CD4-positive, alpha-beta T cell treated with Interleukin-10 for 1 hour (primary cell): Measurements from ENCODE around the gene DLEC1.
"Not testable (repeated sequence)": the region's sequence is repeated elsewhere in the genome, so short reads cannot be mapped to it uniquely, and the experiment has no call there.

Experiments
- DNase-seq: peaks from one replicate; pipeline ENCODE4 v3.0.0-alpha.2; 2020

The DLEC1 gene

DNA sequence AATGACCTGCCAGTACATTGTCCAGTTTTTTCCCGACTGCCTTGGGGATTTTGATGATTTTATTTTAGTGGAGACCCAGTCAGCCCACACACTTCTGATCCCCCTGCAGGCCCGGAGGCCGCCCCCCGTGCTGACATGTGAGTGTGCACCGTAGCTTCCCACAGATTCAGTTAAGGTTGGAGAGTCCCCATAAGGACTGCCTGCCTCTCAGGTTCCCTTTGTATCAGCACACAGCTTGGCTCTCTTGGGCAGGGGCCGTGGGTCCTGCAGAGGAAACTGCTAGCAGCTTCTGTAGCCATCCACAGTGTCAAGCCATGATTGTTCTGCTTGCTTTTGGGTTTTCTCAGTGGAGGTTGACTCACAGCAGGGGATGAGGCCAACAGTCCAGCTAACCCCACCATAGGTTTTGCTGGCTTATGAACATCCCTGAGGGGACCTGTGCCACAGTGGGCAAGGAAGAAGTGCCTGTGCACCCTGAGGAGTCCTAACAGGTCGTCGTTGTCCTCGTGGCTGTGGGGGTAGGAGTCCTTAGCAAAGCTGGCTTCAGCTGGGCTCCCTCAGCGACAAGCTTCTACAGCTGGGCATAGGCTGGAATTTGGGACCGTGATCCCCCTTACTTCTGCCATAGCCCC is 46.4 kb downstream of the DLEC1 start:
- no peak for DNase-seq

DNA sequence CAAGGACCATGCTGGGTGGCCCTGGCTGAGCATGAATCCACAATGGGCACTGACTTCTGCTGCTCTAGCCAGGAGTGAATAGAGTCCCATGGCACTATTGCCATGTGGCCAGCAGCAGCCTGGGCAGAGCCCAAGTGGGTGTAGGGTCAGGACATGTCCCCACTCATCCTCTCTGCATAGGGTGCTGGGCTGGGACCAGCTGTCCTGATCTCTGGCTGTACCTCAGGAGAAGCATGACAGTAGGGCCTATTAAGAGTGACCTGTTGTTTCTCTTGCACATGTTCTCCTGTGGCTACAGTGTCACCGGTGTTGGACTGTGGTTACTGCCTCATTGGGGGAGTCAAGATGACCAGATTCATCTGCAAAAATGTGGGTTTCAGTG is 46.9 kb downstream of the DLEC1 start:
- no peak for DNase-seq

DNA sequence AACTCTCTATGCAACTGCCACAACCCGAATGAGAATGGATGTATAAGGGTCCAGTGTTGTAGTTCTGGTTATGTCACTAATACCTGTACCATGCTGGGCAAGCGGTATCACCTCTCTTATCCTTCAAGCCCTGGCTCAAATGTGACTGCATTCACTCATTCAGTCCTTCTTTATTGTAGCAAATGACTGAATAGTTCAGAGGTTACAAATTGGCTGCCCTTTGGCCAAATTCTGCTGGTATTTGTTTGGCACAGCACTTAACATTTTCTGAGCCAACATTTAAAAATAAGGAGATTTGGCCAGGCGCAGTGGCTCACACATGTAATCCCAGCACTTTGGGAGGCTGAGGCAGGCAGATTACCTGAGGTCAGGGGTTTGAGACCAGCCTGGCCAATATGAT is 47.5 kb downstream of the DLEC1 start:
- no peak for DNase-seq

DNA sequence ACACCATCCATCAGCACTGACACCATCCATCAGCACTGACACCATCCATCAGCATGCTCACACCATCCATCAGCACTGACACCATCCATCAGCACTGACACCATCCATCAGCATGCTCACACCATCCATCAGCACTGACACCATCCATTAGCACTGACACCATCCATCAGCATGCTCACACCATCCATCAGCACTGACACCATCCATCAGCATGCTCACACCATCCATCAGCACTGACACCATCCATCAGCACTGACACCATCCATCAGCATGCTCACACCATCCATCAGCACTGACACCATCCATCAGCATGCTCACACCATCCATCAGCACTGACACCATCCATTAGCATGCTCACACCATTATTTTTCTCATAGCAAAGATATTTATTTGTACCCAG is 48.3 kb downstream of the DLEC1 start:
- DNase-seq = not testable (repeated sequence)

DNA sequence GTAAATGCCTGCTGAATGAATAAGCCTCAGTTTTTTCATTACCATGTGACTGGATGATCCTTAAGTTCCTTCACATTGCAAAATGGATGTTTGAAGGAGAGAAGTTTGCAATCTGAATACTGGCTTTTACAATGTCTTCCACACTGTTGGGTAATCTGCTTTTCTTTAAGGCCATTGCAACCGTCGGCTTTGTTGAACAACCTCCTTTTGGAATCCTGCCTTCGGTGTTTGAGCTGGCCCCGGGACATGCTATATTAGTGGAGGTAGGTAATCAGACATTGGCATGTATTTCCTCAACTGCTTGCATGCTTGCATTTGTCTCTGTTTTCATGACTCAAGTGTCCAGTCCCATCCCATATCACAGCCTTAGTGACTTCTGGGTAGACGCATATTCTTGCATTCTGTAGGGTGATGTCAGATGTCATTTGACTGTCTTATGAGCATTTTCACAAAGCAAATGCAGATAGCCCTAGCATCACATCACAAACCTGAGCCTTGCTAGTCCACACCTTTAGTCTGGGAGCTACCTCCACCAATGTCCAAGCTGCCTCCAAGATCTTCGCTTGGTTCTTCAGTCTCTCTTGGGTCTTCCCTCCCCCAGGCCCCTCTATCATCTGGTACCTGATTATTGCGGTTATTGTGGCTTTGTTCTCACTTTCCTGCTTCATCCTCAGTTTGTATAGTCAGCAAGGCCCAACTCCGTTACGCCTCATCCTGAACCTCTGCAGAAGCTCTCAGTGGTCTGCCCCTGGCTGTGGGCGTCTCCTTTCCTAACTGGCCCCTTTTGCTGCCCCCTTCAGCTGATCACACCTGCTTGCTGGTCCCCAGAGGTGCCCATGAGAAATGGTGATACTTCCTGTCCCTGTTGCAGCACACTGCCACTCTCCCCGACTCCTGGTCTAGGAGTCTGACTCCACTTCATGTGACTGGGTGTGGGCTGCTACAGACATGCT is 49.4 kb downstream of the DLEC1 start:
- DNase-seq = no peak

DNA sequence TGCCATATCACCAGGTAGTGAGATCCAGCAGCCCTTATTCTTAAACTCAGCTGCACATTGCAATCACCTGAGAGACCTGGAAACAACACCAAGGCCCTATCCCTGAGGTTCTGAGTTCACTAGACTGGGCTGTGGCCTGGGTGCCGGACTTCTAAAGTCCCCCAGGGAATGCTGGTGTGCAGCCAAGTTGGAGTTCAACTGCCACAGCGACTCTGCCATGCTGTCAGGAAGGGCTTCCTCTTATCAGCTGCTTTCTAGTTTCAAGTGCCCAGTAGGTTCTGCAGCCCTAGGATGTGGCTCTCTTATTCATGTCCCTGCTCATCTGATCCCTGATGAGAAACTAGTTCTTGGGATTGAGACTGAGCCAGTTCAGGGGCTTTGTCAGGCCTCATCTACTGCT is 50.2 kb downstream of the DLEC1 start:
- DNase-seq = no peak

DNA sequence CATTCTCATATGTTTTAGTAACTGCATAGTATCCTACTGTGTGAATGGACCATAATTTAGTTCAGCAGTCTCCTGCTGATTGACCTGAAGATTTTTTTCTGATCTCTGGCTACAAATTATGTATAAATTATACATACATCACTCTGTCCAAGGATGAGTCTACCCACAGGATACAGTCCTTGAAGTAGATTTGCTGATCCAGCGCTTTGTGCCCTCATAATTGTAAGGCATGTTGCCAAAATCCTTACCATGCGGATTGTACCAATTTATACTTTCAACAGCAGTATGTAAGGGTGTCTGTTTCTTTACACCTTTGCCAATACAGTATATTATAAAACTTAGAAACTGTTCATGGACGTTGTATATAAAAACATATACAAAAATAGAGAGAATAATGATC is 51.4 kb downstream of the DLEC1 start:
- no peak for DNase-seq

DNA sequence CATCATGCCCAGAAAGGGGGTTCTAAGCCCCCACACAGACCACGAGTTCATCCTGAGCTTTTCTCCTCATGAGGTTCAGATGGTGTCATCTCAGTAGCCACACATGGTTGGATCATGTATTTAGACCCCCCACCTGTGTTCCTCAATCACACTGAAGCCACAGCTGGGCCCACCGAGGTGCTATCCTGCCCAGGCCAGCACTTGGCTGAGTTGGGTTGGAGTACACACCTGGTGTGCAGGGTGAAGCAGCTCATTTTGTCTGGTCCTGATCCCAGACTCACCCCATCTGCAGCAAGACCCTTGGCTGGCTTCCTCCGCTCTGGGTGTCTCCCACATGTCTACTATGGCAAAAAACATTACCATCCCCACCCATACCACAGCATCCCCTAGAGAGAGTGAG is 56.0 kb downstream of the DLEC1 start:
- DNase-seq = no peak

DNA sequence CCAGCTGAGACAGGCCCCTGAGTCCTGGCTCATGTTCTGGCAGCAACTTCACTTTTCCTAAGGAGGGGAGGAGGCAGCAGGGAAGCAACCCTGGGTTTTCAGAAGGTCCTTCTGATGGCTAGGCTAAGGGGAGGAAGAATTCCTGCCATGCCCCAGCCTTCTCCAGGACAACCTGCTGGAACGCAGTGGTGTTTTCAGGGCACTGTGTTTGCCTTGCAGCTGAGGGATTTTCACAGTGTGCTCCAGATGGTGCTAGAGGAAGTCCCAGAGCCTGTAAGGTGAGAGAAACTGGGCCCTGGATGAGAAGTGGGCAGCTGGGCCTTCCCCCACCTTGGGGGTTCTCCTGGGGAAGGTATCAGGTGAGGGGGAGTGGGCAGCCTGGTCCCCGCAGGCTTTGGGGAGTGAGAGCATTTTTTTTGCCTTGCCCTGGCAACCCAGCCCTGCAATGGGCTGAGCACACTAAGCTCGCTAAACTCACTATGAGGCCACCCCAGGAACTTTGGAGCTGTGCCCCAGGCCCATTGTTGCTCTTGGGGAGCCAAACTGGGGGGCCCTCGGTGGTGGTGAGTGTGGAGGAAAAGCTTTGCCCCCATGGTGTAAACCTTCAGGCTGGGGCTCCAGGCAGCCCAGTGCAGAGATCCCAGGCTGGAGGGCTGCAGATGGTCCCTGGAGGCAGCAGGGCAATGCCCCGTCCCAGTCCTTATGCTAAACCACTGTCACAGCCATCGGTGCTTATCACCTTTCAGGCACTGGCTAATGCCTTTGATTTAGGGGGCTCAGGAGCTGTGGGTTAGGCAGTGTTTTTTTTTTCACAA is 56.9 kb downstream of the DLEC1 start:
- DNase-seq = no peak

DNA sequence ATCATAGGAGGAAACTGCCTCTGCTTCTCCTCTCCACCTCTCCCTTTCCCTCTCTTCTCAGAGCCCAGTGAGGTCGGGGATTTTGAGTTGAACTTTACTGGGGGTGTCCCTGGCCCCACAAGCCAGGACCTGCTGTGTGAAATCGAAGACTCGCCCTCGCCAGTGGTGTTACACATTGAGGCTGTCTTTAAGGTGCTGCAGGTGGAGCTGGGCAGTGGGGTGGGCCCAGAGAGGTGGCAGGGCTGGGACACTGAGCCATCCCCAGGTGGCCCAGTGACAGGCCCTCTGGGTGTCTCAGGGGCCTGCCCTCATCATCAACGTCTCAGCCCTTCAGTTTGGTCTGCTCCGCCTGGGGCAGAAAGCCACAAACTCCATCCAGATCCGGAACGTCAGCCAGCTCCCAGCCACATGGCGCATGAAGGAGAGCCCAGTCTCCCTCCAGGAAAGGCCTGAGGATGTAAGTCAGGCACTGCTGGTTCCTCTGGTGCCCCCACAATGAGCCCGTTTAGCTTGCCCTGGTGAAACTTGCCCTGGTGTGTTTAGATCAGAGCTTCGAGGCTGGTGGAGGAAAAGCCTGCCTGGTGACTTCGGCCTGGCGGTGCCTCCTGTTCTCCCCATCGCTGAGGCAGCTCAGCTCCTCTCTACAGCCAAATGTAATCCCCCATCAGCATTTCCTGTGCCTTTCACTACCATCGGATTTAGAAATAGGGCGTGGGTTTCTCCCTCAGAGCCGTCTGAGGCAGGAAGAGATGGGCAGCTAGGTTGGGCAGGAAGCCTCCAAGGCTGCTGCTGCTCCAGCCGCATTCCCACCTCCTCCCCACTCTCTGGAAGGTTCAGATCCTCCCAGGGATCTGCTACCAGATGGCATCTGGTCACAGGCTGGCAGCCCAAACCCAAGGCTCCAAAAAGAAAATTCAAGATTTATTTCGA is 58.7 kb downstream of the DLEC1 start:
- DNase-seq = no peak

DNA sequence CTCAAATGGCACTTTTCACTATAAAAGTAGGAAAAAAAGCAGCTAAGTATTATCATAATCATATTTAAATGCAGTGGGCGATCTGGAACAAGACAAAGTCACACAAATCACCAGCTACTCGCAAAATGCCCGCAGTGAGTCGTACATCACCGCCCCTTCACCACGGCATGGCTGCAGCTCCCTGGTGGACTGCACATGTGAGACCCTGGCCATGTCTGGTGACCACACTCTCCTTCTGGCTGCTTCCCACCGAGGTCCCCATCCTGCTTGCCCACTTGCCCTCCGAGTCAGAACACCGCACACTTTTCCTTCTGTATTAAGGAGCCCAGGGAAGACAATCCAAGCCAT is 59.3 kb downstream of the DLEC1 start:
- DNase-seq = no peak

DNA sequence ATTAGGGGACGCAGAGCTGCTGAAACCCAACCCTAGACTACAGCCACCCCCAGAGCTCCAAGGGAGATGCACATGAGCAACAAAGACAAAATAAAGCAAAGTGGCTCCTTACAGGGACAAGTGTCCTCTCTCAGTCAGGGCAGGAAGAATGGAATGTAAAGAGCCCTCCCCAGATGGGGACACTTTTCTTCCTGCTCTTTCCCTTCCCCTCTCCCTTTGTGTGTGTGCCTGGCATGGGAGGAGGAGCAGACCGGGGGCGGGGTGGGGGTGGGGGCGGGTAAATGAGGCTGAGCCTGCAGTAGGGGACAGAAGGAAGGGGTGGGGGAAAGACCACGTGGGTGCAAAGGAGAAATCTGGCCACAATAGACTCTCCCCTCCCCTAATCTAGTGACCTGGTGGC is 60.5 kb downstream of the DLEC1 start:
- DNase-seq = no peak

DNA sequence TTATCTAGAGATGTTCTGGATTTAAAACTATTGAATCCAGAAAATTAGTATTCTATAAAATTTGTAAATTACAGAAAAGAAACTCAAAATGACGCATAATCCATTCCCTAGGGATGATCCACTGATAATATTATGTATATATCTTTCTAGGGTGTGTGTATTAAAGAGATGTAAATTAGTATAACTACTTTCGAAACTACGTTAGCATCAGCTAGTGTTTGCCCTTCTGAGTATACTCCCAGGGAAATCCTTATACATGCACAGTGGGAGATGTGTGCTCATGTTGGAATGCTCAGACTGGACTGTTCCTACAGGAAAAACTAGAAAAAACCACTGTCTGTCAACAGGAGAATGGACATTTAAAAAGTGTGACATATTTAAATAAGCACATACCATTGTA is 61.5 kb downstream of the DLEC1 start:
- DNase-seq = no peak

DNA sequence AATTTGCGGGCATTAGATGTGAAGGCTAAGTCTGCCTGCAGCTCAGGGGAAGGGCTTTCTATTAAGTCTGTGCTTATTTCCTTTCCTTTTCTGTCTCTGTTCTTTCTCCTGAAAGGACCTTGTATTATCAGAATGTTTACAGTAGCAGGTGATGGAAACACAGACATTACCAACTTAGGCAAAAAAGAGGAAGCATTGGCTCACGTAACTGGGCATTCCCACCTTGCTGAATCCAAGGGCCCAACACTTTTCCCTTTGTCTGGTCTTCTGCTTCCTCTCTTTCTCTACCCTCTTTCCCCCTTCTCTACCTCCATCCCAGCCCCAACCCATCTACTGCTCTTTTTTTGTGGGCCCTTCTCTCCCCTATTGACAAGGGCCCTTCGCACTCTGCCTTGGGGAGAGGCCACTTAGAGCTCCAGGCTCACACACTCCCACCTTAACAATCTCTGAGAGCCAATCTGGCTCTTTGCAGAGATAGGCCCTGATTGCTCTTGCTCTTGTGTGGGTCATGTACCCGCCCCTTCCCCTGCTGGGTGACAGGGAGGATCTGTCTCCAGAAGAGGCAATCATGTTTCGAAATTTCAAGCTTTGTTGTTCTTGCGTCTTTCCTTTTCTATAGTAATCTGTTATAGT is 62.9 kb downstream of the DLEC1 start:
- no peak for DNase-seq

DNA sequence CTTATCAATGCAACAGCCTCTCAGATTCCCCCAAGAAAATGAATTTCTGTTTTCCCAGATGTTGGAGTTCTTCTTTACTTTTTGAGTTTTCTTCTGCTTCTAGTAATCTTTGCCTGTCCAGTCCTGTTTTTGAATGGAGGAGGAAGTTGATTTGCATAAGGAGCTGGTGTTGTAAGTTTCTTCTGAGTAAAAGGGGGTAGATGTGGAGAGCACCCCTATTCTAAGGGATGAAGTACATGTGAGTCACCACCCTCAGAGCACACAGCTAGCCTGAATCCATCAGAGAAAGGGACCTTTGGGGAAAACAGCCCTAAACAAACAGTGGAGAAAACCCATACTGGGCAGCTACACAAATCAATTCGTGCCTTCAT is 63.4 kb downstream of the DLEC1 start:
- DNase-seq = no peak

DNA sequence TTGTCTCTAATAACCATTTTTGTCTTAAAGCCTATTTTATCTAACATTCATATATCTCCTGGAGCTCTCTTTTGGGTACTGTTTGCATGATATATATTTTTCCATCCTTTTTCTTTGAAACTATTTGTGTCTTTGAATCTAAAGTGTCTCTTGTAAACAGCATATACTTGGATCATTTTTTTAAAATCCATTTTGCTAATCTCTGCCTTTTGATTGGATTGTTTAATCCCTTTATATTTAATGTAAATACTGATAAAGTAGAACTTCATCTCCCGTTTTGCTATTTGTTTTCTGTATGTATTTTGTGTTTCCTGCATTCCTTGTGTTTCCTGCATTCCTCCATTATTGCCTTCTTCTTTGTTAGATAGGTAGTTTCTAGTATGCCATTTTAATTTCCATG is 66.5 kb downstream of the DLEC1 start:
- DNase-seq = no peak

DNA sequence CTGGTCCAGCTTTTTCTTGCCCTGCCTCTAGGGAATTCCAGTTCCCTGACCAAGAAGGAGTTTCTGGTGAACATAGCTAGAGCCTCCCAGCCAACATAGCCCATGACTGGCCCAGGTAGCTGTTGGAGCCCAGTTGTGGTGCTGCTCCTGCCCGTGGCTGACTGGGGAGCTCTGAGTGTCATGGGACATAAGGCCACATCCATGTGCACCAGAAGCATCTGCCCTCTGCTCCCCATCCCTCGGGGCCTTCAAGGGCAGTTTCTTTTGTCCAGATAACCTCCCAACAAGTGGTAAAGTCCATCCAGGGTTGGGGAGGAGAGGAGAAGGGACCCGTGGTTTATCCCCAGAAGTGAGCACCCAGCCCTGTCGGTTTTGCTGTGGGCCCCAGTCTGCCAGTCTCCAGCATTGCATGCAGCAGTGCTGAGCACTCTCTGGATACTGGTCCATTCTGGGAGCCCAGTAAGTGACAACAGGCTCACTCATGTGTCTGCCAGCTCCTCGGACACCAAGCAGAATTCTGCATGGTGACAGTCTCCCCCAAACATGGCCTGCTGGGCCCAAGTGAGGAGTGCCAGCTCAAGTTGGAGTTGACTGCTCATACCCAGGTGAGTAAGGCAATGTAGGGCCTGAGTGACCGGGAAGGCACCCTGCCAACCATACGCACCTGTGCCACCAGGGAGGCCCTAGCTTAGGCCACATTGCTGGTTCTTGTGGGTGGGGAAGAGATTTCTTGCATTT is 69.1 kb downstream of the DLEC1 start:
- DNase-seq = no peak

DNA sequence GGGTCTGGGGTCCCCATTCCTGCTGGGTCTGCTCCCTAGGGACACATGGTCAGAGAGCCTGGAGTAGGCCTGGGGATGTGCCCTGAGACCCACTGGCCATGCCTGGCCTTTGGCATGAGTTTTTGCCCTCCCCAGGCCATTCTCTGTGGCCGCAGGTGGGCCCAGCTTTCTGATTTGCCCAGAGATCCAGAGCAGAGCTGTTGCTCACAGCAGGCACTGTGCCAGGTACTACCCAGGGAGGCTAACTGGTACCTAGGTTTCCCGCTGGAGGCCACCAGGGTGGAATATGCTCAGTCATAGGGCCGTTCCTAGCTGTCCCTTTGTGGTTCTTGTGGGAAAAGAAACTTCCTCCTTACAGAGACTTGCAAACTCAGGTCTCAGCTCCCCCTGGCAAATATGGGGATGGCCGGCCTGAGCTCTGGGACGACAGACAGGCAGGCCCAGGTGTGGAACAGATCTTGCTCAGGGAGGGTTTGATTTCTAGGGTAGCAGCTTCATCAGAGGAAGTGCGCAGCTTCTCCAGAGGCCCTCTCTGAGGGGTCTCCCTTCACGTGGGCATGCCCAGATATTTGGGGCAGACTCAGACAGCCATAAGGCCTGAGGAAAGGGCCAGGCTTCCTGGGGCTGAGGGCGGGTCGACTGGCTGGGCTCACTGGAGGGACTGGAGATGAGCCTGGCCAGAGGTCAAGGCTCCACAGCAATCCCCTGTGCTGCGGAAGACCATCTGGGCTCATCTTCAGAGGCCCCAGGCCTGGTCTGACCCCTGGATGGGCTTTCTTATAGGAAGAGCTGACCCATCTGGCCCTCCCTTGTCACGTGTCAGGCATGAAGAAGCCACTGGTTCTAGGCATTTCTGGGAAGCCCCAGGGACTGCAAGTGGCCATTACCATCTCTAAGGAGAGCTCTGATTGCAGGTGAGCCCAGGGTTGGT is 69.9 kb downstream of the DLEC1 start:
- DNase-seq = no peak

DNA sequence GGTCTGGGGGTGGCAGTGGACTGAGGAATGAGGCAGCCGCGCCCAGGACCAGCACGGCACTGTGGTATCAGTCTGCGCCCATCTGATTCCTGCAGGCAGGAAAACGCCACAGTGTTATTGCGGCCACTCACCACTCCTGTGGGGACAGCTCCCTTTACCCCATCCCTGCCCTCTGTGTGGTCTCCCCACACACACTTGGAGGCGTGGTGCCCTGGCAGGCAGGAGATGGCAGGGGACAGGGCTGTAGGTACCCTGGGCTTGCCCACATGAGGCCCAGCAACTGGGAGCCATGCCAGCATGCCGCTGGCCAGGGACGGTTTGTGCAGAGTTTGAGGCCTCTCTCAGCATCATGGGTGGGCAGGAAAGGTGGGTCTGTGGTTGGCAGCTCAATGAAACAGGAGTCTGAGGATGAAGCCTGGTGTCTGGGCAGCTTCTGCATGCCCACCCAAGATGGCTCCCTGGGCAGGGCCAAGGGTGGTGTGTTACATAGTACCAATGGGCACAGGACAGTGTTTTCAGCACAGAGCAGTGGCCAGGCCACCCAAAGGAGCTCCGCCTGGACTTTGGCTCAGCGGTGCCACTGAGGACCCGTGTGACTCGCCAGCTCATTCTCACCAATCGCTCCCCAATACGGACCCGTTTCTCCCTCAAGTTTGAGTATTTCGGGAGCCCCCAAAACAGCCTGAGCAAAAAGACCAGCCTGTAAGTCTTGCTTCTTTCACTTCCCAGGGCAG is 70.7 kb downstream of the DLEC1 start:
- DNase-seq = no peak
